GM23338 (cell line): ENCODE measurements around the gene CHCHD6.

ENCODE experiments used
- EZH2 ChIP-seq: fragments of 200-600 bp; sonication (generic); IDR thresholded peaks from one replicate; pipeline ENCODE4 v1.8.0; 2017; ENCODE audit warnings: antibody characterized with exemption, mild to moderate bottlenecking, low read depth; ENCODE audit not compliant: unreplicated experiment
- NANOG ChIP-seq: IDR thresholded peaks from 2 replicates; pipeline ENCODE4 v1.6.1; 2016; ENCODE audit warnings: antibody characterized with exemption, borderline replicate concordance
- POLR2AphosphoS5 ChIP-seq: IDR thresholded peaks from 2 replicates; pipeline ENCODE4 v1.6.1; 2016; ENCODE audit warnings: antibody characterized with exemption, low read depth
- TF ChIP-seq, protein P1 (sequence below), 2 experiments: fragments of 200-600 bp in 1 of 2; sonication (generic) in 1 of 2; conservative IDR thresholded peaks; 2 replicates each; pipeline versions ENCODE4 v1.5.1 to v1.6.1; 2016 to 2017; ENCODE audit warnings: antibody characterized with exemption in 2 of 2, low read depth in 2 of 2, mild to moderate bottlenecking in 2 of 2, moderate library complexity in 1 of 2
- TF ChIP-seq, protein P2 (sequence below): IDR thresholded peaks from one replicate; pipeline ENCODE4 v1.6.1; 2018; ENCODE audit warnings: antibody characterized with exemption; ENCODE audit not compliant: unreplicated experiment

DNA sequence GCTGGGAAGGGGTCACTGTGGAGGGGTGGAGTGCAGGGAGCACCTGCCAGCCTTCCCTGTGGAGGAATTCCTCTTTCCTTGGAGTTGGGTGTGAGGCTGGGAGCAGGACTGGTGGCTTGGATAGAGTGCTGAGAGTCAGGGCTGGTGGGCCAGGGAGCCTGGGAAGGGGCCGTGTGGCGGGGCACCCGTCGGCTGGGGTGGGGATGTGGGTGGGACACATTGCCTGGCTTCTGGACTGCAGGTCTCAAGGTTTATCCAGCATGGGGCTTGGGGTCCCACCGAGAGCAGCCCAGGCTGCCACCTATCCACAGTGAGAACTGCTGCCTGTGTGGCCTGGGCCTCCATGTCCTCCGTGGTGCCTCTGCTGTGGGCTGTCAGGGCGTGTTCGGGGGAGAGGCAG lies 283.6 kb downstream of the CHCHD6 start:
- TF ChIP-seq, protein P1, sequence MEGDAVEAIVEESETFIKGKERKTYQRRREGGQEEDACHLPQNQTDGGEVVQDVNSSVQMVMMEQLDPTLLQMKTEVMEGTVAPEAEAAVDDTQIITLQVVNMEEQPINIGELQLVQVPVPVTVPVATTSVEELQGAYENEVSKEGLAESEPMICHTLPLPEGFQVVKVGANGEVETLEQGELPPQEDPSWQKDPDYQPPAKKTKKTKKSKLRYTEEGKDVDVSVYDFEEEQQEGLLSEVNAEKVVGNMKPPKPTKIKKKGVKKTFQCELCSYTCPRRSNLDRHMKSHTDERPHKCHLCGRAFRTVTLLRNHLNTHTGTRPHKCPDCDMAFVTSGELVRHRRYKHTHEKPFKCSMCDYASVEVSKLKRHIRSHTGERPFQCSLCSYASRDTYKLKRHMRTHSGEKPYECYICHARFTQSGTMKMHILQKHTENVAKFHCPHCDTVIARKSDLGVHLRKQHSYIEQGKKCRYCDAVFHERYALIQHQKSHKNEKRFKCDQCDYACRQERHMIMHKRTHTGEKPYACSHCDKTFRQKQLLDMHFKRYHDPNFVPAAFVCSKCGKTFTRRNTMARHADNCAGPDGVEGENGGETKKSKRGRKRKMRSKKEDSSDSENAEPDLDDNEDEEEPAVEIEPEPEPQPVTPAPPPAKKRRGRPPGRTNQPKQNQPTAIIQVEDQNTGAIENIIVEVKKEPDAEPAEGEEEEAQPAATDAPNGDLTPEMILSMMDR (conservative IDR thresholded peaks at IDR 0.05; ENCODE audit: low read depth in 2 of 2) = no peak
- TF ChIP-seq POLR2AphosphoS5 (no peak), EZH2 (no peak), NANOG (no peak)
- TF ChIP-seq, protein P2, sequence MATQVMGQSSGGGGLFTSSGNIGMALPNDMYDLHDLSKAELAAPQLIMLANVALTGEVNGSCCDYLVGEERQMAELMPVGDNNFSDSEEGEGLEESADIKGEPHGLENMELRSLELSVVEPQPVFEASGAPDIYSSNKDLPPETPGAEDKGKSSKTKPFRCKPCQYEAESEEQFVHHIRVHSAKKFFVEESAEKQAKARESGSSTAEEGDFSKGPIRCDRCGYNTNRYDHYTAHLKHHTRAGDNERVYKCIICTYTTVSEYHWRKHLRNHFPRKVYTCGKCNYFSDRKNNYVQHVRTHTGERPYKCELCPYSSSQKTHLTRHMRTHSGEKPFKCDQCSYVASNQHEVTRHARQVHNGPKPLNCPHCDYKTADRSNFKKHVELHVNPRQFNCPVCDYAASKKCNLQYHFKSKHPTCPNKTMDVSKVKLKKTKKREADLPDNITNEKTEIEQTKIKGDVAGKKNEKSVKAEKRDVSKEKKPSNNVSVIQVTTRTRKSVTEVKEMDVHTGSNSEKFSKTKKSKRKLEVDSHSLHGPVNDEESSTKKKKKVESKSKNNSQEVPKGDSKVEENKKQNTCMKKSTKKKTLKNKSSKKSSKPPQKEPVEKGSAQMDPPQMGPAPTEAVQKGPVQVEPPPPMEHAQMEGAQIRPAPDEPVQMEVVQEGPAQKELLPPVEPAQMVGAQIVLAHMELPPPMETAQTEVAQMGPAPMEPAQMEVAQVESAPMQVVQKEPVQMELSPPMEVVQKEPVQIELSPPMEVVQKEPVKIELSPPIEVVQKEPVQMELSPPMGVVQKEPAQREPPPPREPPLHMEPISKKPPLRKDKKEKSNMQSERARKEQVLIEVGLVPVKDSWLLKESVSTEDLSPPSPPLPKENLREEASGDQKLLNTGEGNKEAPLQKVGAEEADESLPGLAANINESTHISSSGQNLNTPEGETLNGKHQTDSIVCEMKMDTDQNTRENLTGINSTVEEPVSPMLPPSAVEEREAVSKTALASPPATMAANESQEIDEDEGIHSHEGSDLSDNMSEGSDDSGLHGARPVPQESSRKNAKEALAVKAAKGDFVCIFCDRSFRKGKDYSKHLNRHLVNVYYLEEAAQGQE = no peak
